A549 treated with dexamethasone at 1 μM for 4 hours (cell line): ENCODE results near the gene DTD2. TPM values are rescaled to one million over a fixed set of nuclear protein-coding genes. Genes with fewer than 3 reads are reported as not detected.

ENCODE experiments used
- total RNA-seq: library from RNA; stranded (reverse); fragments of 200-300 nt; extraction: Qiagen RNA extraction; gene quantifications from 5 replicates; pipeline ENCODE4 v1.2.3, GENCODE V29; 2022

Gene DTD2
- total RNA-seq = 14.7 to 18.3 TPM (median 16.1 TPM) in 5 replicates

DNA sequence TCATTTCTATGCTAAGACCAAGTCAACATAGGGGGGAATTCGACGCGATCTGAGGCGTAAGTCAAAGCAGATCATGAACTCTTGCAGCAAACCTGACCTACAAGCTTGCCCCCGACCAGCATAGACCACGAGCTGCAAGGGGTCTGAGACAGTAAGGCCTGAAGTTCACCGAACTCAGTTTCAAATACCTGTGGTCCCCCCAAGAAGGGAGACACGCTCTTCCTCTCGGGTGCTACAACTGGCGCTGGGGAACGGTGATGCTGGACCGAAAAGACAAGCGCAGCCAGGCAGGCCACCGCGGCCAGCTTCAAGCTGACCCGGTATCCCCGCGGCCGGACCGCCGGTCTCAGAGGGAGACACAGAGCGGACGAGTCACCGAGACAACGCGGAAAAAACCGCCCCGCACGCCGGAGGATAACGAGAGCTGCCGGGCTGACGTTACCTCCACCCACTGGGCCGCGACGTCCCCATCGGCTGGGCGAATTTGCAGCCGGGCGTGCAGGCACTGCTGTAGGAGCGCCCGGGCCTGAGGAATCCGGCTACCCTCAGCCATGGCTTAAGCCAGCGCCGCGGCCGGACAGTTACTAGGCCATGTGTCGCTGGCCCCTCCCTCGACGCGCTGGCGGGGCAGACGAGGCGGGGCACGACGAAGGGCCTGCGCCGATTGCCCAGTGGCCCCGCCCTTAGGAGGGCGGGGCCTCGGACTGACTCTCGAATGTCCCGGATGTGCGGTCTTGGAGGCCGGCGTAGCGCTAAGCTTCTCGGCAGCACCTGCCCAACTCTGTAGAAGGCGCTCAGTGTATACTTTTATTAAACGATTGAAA is at the start of gene DTD2:
Gene DTD2, minus strand, starts transcription at position 666 of the 824 bp plus-strand sequence. Its CDS starts 113 bp downstream, at position 553.

DNA sequence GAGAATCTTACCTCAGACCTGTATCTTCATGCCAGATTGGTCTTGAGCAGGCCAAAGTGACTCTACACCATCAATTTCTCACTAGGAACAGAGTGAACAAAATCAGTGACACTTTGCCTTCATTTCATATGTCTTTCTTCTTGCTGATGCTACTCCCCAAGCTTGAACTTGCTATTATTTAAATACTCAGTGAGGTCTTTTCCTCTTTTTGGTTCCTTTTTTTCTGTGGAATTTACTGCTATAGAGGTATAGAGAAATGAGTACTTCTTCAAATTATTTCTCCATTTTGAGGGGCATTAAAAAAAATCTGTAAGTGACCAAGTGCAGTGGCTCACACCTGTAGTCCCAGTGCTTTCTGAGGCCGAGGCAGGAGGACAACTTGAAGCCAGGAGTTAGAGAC is 30.6 kb upstream of the DTD2 start, which contains the start of gene GPR33:
Gene GPR33, minus strand, starts transcription at position 154 of the 400 bp plus-strand sequence. CDS start 4,074 bp downstream, outside the sequence.

GRCh38 chr14:31420319-31421111 is 36.8 kb downstream of the DTD2 start, which contains the start of gene HEATR5A:
TSS of gene HEATR5A (minus strand) at chr14:31420550. CDS start at chr14:31402975, 17,575 bp downstream.

Other genes starting within 250 kb of the DTD2 start
- 64.8 to 77.8 TPM (median 67.7 TPM) in 5 replicates for gene HECTD1, start 249.7 kb downstream of the DTD2 start, total RNA-seq
- gene HEATR5A, start 37.0 kb downstream of the DTD2 start, total RNA-seq = 13.3 to 18.2 TPM (median 16.1 TPM) in 5 replicates
- gene GPR33, start 30.5 kb upstream of the DTD2 start, total RNA-seq = not detected in 5 replicates
- gene NUBPL, start 103.9 kb upstream of the DTD2 start, total RNA-seq = 7.8 to 9.4 TPM (median 8.3 TPM) in 5 replicates